GM12878 (cell line): Measurements from ENCODE around the gene SDK2. TPM values are rescaled to one million over a fixed set of nuclear protein-coding genes. Genes with fewer than 3 reads are reported as not detected.

Source experiments
- ATAC-seq: fragments of 200-7000 bp; cut with Tn5 transposase; 3 replicates; pipeline ENCODE4 v1.9.1; 2020; ENCODE audit warnings: mild to moderate bottlenecking, moderate library complexity
- BruUV-seq: library from RNA; stranded (reverse); fragments of 400-500 nt; replicated peaks from 2 replicates; lab custom pipeline; 2021; lab: Mats Ljungman, UMichigan
- CTCF ChIA-PET: fragments of 300-600 bp; sonication (Branson Sonifier 250); formaldehyde crosslinking; extraction: SDS; loops from one replicate; lab custom pipeline; 2021; ENCODE audit warnings: inconsistent platforms; lab: Yijun Ruan, JAX
- POLR2A ChIA-PET: fragments of 350-600 bp; formaldehyde crosslinking; extraction: SDS; loops from one replicate; lab custom pipeline; 2021; ENCODE audit warnings: inconsistent platforms; lab: Charles Lee
- RAD21 ChIA-PET: fragments of 300-600 bp; sonication (Branson Sonifier 250); formaldehyde crosslinking; loops from one replicate; lab custom pipeline; 2023; ENCODE audit warnings: antibody characterized with exemption; ENCODE audit not compliant: unreplicated experiment; lab: Charles Lee
- SMC1A ChIA-PET: fragments of 300-600 bp; sonication (Branson Sonifier 250); formaldehyde crosslinking; loops from one replicate; lab custom pipeline; 2023; ENCODE audit not compliant: unreplicated experiment, uncharacterized antibody; lab: Charles Lee
- DNase-seq: peaks from one replicate; pipeline ENCODE4 v3.0.0-alpha.2; 2011; ENCODE audit warnings: low read depth, low spot score
- FAIRE-seq: peaks from 3 replicates; lab custom pipeline; 2011; peaks lifted over from hg19 to GRCh38; lab: Jason Lieb, UNC
- H2AFZ ChIP-seq: 2 replicates; pipeline ENCODE4 v1.6.0; 2011; ENCODE audit warnings: low read depth, low read length, control low read depth; ENCODE audit not compliant: control insufficient read depth
- H3K27ac ChIP-seq: 2 replicates; pipeline ENCODE4 v1.5.1; 2011; ENCODE audit warnings: control low read depth; ENCODE audit not compliant: control insufficient read depth, insufficient read depth
- H3K27me3 ChIP-seq, 2 experiments: replicated peaks in 1 of 2; 2 replicates each; pipeline versions ENCODE4 v1.6.0 to v1.6.1; 2011; ENCODE audit warnings: low read length in 1 of 2; ENCODE audit not compliant: control insufficient read depth in 2 of 2, insufficient read depth in 2 of 2
- H3K36me3 ChIP-seq, 2 experiments: 2 replicates each; pipeline ENCODE4 v1.5.1; 2011; ENCODE audit warnings: low read length in 1 of 2; ENCODE audit not compliant: control insufficient read depth in 2 of 2, insufficient read depth in 2 of 2
- H3K4me1 ChIP-seq: 2 replicates; pipeline ENCODE4 v1.6.1; 2011; ENCODE audit warnings: mild to moderate bottlenecking, low read length, moderate library complexity, mixed read lengths; ENCODE audit not compliant: control insufficient read depth, insufficient read depth
- H3K4me2 ChIP-seq: 2 replicates; pipeline ENCODE4 v1.6.0; 2011; ENCODE audit warnings: control low read depth; ENCODE audit not compliant: control insufficient read depth, insufficient read depth
- H3K4me3 ChIP-seq: fragments of 200-600 bp; sonication (generic); 2 replicates; pipeline ENCODE4 v1.5.1; 2016
- H3K79me2 ChIP-seq: 2 replicates; pipeline ENCODE4 v1.6.0; 2011; ENCODE audit warnings: low read length; ENCODE audit not compliant: control insufficient read depth, insufficient read depth
- H3K9ac ChIP-seq: 2 replicates; pipeline ENCODE4 v1.8.0; 2011; ENCODE audit warnings: low read length, control low read depth, mixed read lengths; ENCODE audit not compliant: control insufficient read depth, insufficient read depth
- H3K9me3 ChIP-seq: replicated peaks from 3 replicates; pipeline ENCODE4 v1.5.1; 2011; ENCODE audit warnings: mild to moderate bottlenecking, low read length; ENCODE audit not compliant: control insufficient read depth, insufficient read depth
- H4K20me1 ChIP-seq: 2 replicates; pipeline ENCODE4 v1.6.0; 2011; ENCODE audit not compliant: control insufficient read depth, insufficient read depth
- NFXL1 ChIP-seq: fragments of 450-650 bp; IDR thresholded peaks from 2 replicates; pipeline ENCODE4 v1.6.1; 2017; ENCODE audit warnings: antibody characterized with exemption, mild to moderate bottlenecking, borderline replicate concordance
- WGBS: methylation state at CpG from one replicate; pipeline ENCODE4 v1.1.6; 2016; ENCODE audit warnings: low lambda C conversion rate; ENCODE audit not compliant: insufficient replicate concordance, insufficient coverage; ENCODE audit errors: missing lambda C conversion rate; 5-methylcytosine and 5-hydroxymethylcytosine counted together
- in situ Hi-C: fragments of 300-500 bp; cut with MboI; formaldehyde crosslinking; loops from 9 replicates; pipeline ENCODE4 v1.14.3; 2018; ENCODE audit warnings: mixed read lengths
- intact Hi-C: fragments of 100-400 bp; cut with micrococcal nuclease; formaldehyde crosslinking; loops from one replicate; pipeline ENCODE4 v1.14.2; 2022; ENCODE audit not compliant: unreplicated experiment
- polyA plus RNA-seq, 11 experiments: library from polyadenylated mRNA; depleted of rRNA in 4 of 11; unstranded in 6 of 11; stranded (reverse) in 5 of 11; fragments of >200 nt; fragmentation: Nextera tagmentation in 4 of 11; fragmentation: Illumina TruSeq in 1 of 11; extraction: Ambion mirVana in 4 of 11; extraction: Trizol in 1 of 11; gene quantifications; 1 replicate in 1 of 11; 2 replicates in 10 of 11; pipeline versions ENCODE4 v1.2.1 to v1.2.3, GENCODE V29; 2011 to 2016; ENCODE audit warnings: inconsistent platforms in 2 of 11, missing spikeins in 2 of 11, low read depth in 1 of 11
- total RNA-seq, 4 experiments: library from RNA; depleted of rRNA in 3 of 4; stranded (reverse); fragments of >200 nt in 3 of 4; fragmentation: Illumina TruSeq in 1 of 4; extraction: Trizol in 1 of 4; gene quantifications; 2 replicates each; pipeline versions ENCODE4 v1.2.1 to v1.2.3, GENCODE V29; 2013 to 2021
- TF ChIP-seq, protein P1 (sequence below): fragments of 450-650 bp; IDR thresholded peaks from 2 replicates; pipeline ENCODE4 v1.6.1; 2017; ENCODE audit warnings: antibody characterized with exemption, mild to moderate bottlenecking, moderate library complexity

Gene SDK2
- total and polyA plus RNA-seq, 10 of the 15 experiments (the other 5 are each of a cell fraction or from before 2014, with no cell fraction given): 0.03 to 0.08 (median 0.03) TPM; not detected in 7

DNA sequence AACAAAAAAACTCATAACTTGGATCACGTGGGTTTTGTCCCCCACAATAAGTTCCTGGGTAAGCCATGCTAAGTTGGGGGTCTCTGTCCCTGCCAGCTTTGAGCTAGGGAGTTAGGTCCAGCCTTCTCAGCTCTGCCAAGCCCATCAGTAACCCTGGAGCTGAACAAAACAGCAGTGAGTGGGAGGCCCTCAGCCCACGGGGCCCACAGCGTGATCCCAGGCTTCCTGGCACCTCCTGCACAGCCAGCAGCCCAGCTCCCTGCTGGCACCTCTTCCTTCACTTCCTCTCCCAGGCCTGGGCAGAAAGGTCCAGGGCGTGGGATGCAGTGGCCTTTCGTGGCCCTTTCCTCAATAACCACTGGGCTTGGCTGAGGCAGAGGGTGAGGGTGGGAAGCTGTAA lies 296.9 kb downstream of the SDK2 start:
- DNase-seq (no peak), ATAC-seq (no peak), FAIRE-seq (no peak)
- in situ Hi-C loops: no loop called here
- ChIA-PET POLR2A (no interaction called here), CTCF (interaction anchor here (1.3 to 2.0 kb wide), 3 partner anchors 22 to 622 kb away, joined by 3 to 7 read pairs (median 4); no protein-coding TSS in a partner anchor), RAD21 (interaction anchor here (1.4 kb wide), 1 partner anchor 36 kb away, joined by 3 read pairs; no protein-coding TSS in a partner anchor), SMC1A (no interaction called here)
- TF ChIP-seq NFXL1: no peak
- TF ChIP-seq, protein P1, sequence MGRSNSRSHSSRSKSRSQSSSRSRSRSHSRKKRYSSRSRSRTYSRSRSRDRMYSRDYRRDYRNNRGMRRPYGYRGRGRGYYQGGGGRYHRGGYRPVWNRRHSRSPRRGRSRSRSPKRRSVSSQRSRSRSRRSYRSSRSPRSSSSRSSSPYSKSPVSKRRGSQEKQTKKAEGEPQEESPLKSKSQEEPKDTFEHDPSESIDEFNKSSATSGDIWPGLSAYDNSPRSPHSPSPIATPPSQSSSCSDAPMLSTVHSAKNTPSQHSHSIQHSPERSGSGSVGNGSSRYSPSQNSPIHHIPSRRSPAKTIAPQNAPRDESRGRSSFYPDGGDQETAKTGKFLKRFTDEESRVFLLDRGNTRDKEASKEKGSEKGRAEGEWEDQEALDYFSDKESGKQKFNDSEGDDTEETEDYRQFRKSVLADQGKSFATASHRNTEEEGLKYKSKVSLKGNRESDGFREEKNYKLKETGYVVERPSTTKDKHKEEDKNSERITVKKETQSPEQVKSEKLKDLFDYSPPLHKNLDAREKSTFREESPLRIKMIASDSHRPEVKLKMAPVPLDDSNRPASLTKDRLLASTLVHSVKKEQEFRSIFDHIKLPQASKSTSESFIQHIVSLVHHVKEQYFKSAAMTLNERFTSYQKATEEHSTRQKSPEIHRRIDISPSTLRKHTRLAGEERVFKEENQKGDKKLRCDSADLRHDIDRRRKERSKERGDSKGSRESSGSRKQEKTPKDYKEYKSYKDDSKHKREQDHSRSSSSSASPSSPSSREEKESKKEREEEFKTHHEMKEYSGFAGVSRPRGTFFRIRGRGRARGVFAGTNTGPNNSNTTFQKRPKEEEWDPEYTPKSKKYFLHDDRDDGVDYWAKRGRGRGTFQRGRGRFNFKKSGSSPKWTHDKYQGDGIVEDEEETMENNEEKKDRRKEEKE: no peak
- no peaks in the 10 kb centered on the region for H3K79me2 ChIP-seq
- H3K9ac ChIP-seq: no peak overlapping the region
- no peaks in the 10 kb centered on the region for H3K9me3 ChIP-seq
- H2AFZ ChIP-seq: no peak overlapping the region
- H3K4me3 ChIP-seq: no peak overlapping the region
- no peak overlapping the region for H3K4me2 ChIP-seq
- no peaks in the 10 kb centered on the region for H3K4me1 ChIP-seq
- intact Hi-C loops: no loop called here
- H3K27me3 ChIP-seq: no peaks in the 10 kb centered on the region
- no peaks in the 10 kb centered on the region for H4K20me1 ChIP-seq
- H3K27ac ChIP-seq: no peak overlapping the region
- no peaks in the 10 kb centered on the region for H3K36me3 ChIP-seq
- 27% methylated on average over 5 of the region's 5 CpGs for WGBS
- BruUV-seq: no TSS peak
